NCI-H146 (cell line): ENCODE data around the gene MNAT1.
"Not testable (repeated sequence)": the region's sequence is repeated elsewhere in the genome, so short reads cannot be mapped to it uniquely, and the experiment has no call there.

Experiments
- DNase-seq: peaks from one replicate; lab custom pipeline; 2025; lab: John Stamatoyannopoulos, UW

MNAT1 gene

DNA sequence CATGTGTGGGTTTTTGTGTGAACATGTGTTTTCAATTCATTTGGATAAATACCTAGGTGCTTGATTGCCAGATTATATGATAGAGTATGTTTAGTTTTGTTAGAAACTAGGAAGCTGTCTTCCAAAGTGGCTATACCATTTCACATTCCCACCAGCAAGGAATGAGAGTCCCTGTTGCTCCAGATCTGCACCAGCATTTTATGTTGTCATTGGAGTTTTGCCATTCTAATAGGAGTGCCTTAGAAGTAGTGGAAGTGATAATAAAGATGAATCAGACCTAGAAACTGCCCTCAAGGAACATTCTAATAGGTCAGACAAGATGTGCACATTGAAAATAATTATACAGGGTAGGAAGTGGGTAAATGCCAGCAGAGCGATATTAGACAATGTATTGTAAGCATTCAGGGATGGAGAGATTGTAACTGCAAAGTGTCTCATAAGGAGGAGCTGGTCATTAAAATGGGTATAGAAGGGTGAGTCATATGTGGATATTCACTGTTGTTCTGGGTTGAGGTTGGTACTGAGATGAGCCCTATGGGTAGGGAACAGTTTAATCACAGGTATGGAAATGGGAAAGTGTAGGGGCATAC lies 71.4 kb downstream of the MNAT1 start:
- no peak for DNase-seq

DNA sequence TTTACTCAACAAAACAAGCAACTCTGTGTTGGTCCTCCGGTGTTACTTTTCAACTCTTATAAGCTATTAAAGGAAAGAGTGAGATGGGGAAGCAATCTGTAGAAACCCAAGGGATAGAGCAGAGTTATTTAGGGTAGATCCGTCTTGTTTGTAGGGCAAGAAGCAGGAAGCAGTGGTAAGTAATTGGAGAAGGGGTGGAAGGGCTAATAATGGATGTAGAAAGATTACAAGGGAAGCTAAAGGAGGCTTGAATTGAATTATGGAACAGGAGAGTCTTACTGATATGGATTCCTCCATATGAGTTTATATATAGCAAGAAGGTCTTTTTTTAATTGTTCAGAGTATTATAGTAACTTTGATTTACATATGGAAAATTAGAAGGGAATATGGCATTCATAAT lies 72.7 kb downstream of the MNAT1 start:
- no peak for DNase-seq

DNA sequence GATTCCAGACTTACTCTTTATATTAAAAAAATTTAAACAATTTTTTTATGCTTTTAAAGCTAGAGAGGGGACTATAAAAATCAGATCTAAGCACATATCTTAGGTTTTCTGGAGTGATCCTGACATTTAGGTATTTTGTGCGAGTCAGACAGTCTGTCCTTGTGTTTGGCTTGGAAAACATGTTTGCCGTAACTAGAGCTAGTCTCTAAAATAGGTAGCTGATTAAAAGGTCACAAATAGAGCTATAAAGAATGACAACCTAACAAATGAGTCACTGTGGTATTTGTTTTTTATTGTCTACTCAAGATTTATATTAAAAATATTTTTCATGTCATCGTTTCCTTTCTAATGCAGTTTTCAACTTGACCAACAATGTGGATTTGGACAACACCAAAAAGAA lies 73.4 kb downstream of the MNAT1 start:
- no peak for DNase-seq

DNA sequence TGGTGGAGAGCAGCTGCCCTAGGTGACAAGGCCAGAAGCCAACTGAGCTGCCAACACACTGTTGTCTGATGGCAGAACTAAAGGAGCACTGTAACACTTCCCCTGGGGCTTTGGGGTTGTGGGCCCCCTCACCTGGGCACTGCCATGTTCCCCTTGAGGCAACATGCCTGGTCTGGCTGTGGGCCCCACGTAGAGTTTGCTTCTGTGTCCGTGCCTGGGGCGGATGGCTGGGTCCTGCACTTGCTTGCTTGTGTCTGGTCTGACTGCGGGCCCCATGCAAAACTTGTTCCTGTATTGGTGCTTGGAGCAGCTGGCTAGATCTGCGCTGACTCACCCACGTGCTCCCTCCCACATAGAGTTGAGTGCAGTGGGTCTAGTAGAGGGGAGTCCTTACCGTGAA lies 78.4 kb downstream of the MNAT1 start:
- no peak for DNase-seq

DNA sequence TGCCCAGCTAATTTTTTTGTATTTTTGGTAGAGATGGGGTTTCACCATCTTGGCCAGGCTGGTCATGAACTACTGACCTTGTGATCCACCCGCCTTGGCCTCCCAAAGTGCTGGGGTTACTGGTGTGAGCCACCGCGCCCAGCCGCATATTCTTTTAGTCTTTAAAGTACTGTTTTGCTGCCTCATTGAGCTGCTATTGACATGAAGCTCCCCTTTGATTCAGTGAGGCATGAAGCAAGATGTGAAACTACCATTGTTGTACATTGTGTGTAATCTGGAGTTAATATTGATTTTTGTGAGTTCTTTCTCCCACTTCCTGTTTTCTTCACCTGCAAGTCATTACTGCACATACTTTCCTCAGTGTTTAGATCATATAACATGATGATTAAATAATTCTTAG lies 80.8 kb downstream of the MNAT1 start:
- DNase-seq: peak; percentile 78

DNA sequence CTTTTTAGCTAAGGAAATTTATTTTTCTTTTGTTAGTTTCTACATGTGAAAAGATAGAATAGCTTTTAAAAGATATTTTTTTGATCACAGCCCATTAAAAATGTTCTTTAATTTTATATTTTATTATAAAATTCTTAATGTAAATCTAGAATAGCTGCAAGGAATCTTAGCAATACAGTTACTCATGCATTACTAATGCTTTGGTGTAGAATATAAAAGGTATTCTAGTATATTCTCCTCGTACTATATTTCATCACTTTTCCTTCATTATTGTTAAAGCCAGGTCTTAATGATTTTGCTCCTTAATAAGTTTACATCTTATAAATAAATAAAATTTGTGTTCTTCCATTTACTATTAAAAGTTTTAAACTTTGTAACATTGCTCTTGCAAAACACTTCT lies 82.6 kb downstream of the MNAT1 start:
- no peak for DNase-seq

DNA sequence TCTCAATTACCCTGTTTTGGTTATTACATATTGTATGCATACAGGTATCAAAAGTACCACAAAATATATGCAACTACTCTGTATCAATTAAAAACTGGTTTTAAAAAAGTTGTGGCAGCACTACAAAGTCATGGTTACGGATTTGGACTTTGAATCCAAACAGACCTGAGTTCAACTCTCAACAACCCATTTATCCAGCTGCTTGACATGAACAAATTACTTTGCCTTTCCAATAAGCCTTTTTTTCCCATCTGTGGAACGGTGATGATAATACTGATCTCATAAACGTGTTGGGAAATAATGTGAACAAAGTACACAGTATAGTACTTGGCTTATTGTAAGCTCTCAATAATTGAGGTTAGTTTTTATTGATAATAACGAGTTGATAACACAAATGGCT lies 85.0 kb downstream of the MNAT1 start:
- no peak for DNase-seq

DNA sequence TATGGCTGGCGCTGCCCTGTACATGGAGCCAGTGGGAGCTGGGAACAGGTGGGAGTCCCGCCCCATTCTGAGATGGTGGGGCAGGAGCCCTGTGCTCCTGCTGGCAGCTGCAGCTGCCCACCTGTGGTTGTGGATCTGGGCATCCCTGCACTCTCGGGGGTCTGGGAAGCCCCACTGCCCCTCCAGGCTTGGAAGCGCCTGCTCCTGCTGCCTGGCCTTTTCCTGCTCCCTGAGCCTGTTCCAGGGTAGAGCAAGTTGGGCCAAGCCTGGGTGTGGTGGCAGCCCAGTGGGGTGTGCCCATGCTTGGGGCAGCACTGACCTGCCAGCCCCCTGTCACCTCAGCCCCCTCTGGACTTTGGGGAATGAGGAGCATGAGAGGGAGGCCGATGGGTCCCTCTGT lies 104.0 kb downstream of the MNAT1 start:
- DNase-seq: no peak

DNA sequence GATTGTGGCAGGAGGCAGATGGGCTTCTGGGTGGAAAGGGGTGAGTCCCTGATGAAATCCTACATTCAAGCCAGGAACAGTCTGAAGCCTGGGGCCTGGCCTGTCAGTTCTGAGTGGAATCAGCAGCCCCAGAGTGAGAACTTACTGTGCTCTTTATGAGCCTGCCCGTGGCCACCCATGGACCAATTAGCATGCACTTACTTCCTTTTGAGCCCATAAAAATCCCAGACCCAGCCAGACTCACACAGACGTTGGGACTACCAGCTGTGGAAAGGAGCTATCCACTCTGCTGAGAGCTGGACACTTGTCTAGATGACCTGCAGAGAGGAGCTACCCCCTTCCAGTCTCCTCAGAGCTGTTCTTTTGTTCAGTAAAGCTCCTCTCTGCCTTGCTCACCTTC lies 104.5 kb downstream of the MNAT1 start:
- no peak for DNase-seq

DNA sequence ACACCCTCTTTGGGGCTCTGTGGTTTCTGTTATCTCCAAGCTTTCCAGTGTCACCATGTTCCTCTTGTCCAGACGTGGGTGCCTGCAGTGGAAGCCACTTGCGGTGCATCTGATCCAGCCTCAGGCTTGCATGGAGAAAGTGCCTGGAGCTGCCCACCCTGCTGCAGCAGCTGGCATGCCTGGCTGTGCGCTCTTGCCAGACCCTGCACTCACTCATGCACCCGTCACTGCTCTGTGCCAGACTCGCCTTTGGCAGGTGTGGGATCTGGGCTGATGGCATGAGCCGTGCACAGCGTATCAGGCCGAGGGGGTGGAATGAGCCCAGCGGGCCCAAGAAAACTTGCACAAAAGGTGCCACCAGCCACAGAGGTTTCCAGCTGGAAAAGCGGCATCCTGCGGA lies 105.1 kb downstream of the MNAT1 start:
- no peak for DNase-seq

DNA sequence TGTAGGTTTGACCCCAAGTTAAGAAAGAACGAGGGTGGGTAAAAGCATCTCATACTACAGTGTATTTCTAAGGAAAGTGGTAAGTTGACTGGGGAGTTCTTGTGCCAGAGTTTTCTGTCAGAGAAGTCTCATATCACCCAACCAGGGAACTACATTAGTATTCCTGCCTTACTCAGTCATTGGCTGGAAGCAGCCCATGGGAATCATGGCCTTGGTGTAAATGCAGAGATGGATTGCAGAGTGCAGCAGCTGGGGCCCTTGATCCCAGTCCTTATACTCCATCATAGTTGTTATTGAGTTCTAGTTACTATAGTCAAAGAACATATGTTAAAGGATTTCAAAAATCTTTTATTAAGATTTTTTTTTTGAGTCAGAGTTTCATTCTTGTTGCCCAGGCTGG lies 105.8 kb downstream of the MNAT1 start:
- no peak for DNase-seq

DNA sequence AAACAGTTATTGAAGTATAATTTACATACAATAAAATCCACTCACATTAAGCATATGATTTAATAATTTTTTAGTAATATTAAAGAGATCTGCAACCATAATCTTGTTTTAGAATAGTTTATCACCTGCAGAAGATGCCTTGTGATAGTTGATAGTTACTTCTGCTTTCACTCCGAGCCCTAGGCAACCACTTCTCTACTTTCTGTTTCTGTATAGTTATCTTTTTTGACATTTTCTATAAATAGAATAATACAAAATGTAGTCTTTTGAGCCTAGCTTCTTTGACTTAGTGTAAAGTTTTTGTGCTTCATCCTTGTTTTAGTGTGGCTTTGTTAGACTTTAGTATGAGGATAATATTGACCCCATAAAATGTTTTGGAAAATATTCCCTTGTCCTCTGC lies 111.0 kb downstream of the MNAT1 start:
- no peak for DNase-seq

DNA sequence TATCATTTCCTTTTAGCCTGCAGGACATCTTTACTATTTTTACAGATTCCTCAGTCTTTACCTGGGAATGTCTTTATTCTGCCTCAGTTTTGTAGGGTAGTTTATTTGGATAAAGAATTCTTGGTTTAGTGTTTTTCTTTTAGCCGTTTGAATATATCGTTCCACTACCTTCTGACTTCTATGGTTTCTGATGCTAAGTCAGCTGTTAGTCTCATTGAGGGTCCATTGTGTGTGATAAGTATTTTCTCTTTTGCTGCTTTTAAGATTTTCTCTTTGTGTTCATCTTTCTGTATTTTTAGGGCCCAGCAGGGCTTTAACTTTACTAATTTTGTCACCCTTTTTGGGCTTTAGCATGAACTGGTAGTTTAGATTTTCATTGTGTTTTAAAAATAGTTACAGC lies 113.5 kb downstream of the MNAT1 start:
- DNase-seq: no peak

DNA sequence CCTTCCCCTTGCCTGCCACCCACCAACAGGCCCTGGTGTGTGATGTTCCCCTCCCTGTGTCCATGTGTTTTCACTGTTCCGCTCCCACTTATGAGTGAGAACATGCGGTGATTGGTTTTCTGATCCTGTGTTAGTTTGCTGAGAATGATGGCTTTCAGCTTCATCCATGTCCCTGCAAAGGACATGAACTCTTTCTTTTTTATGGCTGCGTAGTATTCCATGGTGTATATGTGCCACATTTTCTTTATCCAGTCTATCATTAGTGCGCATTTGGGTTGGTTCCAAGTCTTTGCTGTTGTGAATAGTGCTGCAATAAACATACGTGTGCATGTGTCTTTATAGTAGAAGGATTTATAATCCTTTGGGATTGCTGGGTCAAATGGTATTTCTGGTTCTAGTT lies 117.1 kb downstream of the MNAT1 start:
- not testable (repeated sequence) for DNase-seq

DNA sequence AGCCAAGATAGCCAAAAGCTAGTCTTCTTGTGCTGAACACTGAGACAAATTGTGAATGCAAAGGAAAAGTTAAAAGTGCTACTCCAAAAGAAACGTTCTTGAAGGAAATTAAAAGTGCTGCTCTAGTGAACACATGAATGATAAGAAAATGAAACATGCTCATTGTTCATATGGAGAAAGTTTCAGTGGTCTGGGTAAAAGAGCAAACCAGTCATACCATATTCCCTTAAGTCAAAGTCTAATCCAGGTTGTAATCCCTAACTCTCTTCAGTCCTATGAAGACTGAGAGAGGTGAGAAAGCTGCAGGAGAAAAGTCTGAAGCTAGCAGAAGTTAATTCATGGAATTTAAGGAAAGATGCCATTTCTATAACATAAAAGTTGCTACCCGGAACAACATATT lies 121.5 kb downstream of the MNAT1 start:
- DNase-seq: no peak

DNA sequence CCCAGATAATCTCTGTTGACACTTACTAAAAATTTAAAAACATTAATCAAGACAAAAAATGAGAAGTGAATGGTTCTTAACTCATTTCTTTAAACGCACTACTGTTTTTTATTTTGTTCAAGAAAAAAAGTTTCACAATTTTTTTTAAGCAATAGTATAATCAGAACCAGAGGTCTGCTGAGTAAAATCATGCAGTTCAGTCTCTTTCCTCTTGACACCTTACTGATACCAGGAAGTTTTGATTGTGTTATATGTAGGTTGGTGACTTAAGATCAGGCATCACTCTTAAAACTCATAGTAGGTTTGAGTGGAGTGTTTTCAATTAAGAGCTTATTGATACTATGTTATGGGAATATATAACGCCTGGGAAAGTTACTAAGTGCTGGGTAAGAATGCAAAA lies 125.0 kb downstream of the MNAT1 start:
- DNase-seq: no peak

DNA sequence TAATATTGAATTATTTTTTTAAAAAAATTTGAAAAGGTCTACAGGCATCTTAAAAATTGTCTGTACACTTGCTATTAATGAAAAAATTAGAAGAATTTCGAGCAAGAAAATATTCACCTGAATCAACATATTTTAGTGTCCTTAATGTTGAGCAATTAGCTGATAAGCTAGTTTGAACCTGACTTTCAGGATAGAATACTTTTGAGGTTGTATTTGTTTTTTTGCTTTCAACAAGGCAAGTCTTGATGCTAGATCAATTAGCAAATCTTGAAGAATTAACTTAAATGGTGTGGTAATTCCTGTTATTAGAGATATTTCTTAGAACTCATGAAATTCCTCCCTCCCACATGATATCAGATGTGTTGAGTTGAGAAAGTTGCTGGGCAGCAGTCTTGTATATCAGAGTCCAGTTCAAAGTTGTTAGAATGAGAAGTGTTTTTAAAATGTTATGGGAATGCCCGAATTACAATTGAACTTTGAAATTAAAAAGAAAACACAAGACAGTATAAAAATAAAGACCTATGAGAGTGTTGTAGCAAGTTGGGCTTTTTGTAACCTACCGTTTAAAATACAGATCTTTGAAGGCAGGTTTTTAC lies 127.1 kb downstream of the MNAT1 start:
- no peak for DNase-seq

DNA sequence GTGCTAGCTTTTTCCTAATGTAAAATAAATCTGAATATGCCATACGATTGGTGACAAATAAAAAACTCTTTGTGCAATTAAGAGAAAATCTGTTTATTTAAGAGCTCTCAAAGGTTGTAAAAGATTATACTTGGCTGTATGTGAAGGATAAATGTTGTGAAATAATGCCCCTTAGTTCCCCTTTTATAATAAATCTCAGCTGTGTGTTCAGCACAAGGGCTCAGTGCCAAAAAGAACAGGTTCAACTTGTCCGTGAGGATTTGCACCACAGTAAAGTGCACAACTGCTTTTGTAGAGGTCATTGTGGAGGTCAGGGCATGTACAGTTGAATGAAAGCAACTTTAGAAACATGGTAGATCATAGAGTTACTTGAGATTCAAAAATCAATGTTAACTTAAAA lies 127.7 kb downstream of the MNAT1 start:
- no peak for DNase-seq

DNA sequence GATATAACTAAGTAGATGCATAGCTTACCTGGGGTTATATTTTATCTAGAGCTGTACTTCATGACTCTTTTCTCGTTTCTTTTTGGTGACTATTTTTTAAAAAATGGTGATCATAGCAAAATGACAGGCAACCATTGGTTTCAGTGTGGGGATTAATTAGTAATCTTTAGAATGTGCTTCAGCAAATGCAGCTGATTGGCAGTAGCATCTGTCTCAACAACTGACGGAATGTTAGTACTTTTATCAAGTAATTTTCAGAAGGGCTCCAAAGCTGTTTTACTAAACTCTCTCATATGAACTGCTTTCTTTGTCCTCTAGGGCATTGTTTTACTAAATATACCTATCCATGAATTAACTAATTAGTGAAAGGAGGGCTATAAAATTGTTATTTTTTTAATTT lies 128.7 kb downstream of the MNAT1 start:
- DNase-seq: no peak

DNA sequence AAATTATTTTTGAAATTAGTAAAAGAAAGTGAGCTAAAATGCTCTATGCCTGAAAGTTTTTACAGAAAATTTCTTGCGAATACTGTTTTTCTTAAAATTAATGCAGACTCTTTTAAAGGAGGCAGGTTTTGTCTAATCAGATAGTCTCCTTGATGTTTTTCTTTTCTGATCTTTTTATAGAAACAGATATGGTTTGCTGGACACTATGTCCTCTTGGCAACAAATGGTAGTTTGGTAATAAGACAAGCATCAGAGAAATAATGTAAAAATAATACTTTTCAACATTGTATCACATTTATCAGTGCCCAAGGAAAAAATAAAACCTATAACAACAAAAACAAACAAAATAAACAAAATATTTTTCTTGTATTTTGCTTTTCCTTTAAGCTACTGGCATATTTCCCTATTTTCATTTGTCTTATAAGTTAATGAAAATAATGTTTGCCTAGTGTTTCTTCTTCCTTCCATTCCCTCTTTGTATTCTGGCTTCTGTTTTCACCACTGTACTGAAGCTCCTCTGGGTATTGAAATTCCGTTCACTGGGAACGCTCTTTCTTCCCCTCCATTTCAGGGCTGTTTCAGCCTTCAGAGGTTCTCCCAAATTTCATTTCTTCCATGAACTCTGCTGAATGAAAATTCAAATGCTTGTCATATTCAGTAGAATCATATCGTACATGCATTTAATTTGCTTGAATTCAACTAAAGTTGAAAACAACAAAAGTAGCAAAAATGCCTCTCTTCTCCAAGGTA lies 131.0 kb downstream of the MNAT1 start:
- no peak for DNase-seq

DNA sequence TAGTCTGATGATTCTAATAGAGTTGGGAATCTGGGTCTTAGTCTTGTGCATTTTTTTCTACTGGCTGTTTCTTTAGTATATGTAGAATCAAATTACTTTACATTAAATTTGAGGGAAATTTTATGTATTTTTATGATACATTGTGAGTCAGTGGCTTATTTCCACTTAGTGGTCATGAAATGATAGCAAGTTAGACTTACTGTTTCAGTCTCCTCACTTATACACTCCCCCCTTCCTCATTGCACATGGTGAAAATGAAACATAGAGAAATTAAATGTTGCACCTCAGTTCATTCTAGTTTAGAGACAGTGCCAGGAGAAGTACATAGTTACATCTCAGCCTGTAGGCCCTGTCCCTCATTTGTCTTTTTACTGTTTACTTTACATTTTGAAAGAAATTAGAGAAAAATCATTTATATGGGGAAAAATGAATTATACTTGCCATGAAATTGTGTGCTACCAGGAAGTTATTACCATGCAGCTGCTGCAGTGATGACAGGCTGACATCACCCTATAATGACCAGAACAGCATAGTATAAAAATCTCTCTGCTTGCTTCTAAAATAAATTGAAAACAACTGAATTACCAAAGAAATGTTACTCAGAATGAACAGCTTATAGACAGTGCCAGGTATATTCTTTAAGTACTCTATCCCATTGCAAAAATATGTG lies 133.1 kb downstream of the MNAT1 start:
- DNase-seq: no peak

DNA sequence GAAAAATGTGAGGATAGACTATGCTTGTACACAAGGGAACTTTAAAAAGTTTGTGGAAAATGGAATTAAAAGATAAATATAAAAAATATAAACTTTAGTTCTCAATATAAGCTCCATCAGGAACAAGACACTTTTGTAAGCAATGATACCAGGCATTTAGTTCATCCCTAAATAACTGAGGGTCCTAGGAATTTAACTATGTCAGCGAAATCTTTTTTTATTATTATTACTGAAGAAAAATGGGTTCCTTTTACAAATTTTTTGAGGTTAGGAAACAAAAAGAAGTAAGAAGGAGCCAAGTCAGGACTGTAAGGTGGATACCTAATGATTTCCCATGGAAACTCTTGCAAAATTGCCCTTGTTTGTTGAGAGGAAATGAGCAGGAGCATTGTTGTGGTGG lies 143.6 kb downstream of the MNAT1 start:
- no peak for DNase-seq

DNA sequence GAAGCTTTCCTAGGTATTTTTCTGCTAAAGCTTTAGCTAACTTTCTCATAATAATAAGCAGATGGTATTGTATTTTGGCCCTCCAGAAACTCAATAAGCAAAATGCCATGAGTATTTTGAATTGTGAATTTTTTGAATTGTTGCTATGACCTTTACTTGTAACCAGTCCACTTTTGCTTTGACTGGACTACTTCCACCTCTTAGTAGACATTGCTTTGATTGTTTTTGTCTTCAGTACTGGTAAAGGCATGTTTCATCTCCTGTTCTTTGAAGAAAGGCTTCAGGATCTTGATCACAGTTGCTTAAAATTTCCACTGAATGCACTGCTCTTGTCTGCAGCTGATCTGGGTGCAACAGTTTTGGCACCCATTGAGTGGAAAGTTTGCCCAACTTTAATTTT lies 144.0 kb downstream of the MNAT1 start:
- no peak for DNase-seq
